ENCODE measurements around the gene NPHP3.
"Not testable (repeated sequence)": the region's sequence is repeated elsewhere in the genome, so short reads cannot be mapped to it uniquely, and the experiment has no call there.

Gene NPHP3

DNA sequence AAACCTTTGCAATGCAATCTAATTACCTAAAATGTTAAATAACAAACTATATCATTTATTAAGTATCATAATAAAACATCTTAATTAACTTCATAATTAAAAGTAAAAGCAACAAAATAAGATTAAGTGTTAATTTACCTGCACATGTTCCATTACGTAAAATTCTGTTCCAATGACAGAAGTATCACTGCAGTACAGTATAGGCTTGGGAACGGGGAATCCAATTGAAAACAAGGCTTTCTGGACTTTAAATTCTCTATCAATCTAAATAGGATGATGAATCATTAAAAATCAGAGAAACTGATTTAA is 79.7 kb downstream of the NPHP3 start:
- no peak for DNase-seq

DNA sequence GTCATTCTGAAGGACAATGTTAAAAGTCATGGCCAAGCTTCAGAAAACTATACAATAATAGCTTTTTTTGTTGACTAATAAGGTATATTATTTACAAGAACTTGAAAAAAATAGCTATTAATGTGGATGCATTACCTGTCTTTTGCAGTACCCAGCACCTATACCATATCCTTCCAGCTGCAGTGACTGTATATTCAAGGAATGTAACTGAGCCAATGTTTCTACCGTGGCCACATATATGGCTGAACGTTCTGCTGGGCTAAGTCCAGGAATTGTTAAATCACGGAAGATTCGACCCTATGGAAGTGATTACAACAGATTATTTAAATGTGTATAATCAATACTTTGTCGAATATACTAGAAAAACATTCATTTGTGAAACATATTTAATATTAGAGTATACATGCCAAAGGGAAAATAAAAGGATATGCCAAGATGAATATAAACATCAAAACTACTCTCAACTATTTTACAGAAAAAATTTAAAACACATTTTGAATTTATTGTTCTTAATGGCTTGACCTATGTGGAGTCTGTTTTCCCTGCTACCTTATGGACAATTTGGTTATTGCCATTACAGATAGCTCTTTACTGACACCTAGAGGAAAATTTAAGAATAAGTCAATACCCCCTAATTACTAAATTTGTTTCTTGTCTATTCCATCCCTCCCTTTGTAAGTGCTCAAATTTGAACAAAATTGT is 80.2 kb downstream of the NPHP3 start:
- DNase-seq: peak; percentile 79 to 85

DNA sequence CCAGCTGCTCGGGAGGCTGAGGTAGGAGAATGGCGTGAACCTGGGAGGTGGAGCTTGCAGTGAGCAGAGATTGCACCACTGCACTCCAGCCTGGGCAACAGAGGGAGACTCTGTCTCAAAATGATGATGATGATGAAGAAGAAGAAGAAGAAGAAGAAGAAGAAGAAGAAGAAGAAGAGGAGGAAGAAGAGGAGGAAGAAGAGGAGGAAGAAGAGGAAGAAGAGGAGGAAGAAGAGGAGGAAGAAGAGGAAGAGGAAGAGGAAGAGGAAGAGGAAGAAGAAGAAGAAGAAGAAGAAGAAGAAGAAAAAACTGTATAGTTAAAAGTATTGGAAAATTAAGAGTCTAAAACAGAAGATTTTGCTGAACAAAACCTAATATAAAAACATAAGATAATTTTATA is 80.8 kb downstream of the NPHP3 start:
- not testable (repeated sequence) for DNase-seq

DNA sequence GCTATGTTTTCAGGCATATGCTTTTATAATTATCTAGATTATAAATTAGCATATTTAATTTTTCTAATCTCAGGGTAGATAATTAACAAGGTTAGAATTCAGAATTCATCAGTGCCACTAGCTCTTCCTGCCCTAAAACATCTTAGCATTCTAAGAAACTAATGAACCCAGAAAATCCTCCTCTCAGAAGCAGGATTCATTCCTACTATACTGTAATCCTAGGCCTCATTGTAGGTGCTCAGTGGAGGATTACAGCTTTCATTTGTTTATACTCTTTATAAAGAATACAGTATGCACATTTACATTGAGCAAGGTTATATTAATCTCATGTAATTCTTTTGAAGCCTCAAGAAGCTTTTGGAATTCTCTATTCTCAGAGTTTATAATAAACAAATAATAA is 83.5 kb downstream of the NPHP3 start:
- DNase-seq: no peak

DNA sequence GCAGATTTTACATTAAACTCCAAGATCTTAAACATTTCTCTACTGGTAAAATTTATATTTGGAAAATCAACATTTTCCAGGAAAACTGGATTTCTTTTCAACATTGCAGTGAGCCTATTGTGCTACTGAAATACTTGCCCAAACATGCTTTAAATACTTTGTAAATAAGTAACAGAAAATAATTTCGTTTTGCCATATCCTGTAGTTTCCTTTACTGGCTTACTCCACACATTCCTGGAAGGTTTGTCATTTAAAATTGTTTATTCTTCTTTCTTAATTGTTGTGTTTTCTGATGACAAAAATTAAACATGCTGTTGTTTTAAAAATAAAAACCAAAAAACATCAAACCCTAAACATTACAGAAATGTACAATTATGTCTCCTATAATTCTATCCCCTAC is 84.6 kb downstream of the NPHP3 start:
- DNase-seq: no peak

DNA sequence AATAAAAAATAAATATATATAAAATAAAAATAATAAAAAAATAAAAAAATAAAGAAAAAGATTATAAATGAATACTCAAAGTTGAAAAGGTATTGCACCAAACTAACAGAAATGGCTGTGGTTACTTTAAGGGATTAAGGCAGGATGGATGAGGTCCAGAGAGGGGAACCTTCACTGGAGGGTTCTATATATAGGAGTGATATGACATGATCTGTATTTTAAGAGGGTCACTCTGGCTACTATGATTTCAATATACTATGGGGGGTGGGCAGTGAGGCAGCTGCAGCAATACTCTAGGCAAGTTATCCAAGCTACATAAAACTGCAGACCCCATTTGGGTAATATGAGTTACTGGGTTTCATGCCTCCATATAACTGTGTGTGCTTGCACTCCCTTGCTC is 87.2 kb downstream of the NPHP3 start:
- no peak for DNase-seq
